GM23338 (cell line): ENCODE data around the gene SFI1. TPM values are rescaled to one million over a fixed set of nuclear protein-coding genes. Genes with fewer than 3 reads are reported as not detected.

ENCODE experiments used
- ATAC-seq: fragments of 200-7000 bp; cut with Tn5 transposase; 3 replicates; pipeline ENCODE4 v1.9.1; 2020
- DNase-seq: peaks from one replicate; pipeline ENCODE4 v3.0.0-alpha.2; 2015; ENCODE audit warnings: low spot score
- H2AFZ ChIP-seq: fragments of 200-600 bp; sonication (generic); 2 replicates; pipeline ENCODE4 v1.8.0; 2016; ENCODE audit warnings: antibody characterized with exemption, mild to moderate bottlenecking, moderate library complexity
- H3F3A ChIP-seq: fragments of 200-600 bp; sonication (generic); replicated peaks from 2 replicates; pipeline ENCODE4 v1.8.0; 2017; ENCODE audit warnings: antibody characterized with exemption, mixed run types, low read depth
- H3K27ac ChIP-seq: fragments of 200-600 bp; sonication (generic); 2 replicates; pipeline ENCODE4 v1.6.1; 2016; ENCODE audit warnings: low read depth
- H3K27me3 ChIP-seq: fragments of 200-600 bp; sonication (generic); 2 replicates; pipeline ENCODE4 v1.8.0; 2016; ENCODE audit warnings: mild to moderate bottlenecking, mixed run types, moderate library complexity; ENCODE audit not compliant: insufficient read depth
- H3K36me3 ChIP-seq: fragments of 200-600 bp; sonication (generic); 2 replicates; pipeline ENCODE4 v1.8.0; 2016; ENCODE audit warnings: mild to moderate bottlenecking; ENCODE audit not compliant: insufficient read depth
- H3K4me1 ChIP-seq: fragments of 200-600 bp; sonication (generic); 2 replicates; pipeline ENCODE4 v1.8.0; 2016; ENCODE audit warnings: mild to moderate bottlenecking, moderate library complexity; ENCODE audit not compliant: insufficient read depth
- H3K4me2 ChIP-seq: fragments of 200-600 bp; sonication (generic); 2 replicates; pipeline ENCODE4 v1.7.1; 2017; ENCODE audit warnings: mixed run types
- H3K4me3 ChIP-seq: fragments of 200-600 bp; sonication (generic); 2 replicates; pipeline ENCODE4 v1.6.1; 2016; ENCODE audit warnings: mixed run types
- H3K79me2 ChIP-seq: fragments of 200-600 bp; sonication (generic); replicated peaks from 2 replicates; pipeline ENCODE4 v1.8.0; 2017; ENCODE audit warnings: mild to moderate bottlenecking; ENCODE audit not compliant: insufficient read depth
- H3K9me2 ChIP-seq: fragments of 200-600 bp; sonication (generic); 2 replicates; pipeline ENCODE4 v1.8.0; 2017; ENCODE audit not compliant: insufficient read depth
- H4K20me1 ChIP-seq: fragments of 200-600 bp; sonication (generic); replicated peaks from 2 replicates; pipeline ENCODE4 v1.8.0; 2017; ENCODE audit warnings: mild to moderate bottlenecking; ENCODE audit not compliant: insufficient read depth
- H3K27ac Mint-ChIP-seq: 2 replicates; pipeline ENCODE4 v1.8.0; 2020; ENCODE audit warnings: inconsistent platforms, mild to moderate bottlenecking, moderate library complexity, mixed read lengths
- H3K27me3 Mint-ChIP-seq: 3 replicates; pipeline ENCODE4 v1.8.0; 2022; ENCODE audit warnings: low read depth, mild to moderate bottlenecking, moderate library complexity, mixed read lengths, inconsistent platforms; ENCODE audit not compliant: insufficient read depth, poor library complexity
- H3K36me3 Mint-ChIP-seq: 3 replicates; pipeline ENCODE4 v1.8.0; 2021; ENCODE audit warnings: low read depth, mild to moderate bottlenecking, inconsistent platforms, moderate library complexity, mixed read lengths
- H3K4me1 Mint-ChIP-seq: 3 replicates; pipeline ENCODE4 v1.8.0; 2020; ENCODE audit warnings: mild to moderate bottlenecking, inconsistent platforms, mixed read lengths
- H3K4me3 Mint-ChIP-seq: 3 replicates; pipeline ENCODE4 v1.8.0; 2021; ENCODE audit warnings: moderate library complexity, mild to moderate bottlenecking, inconsistent platforms, mixed read lengths
- H3K9me3 Mint-ChIP-seq: 3 replicates; pipeline ENCODE4 v1.8.0; 2020; ENCODE audit warnings: moderate library complexity, mild to moderate bottlenecking, inconsistent platforms, mixed read lengths
- CTCF ChIP-seq, 2 experiments: fragments of 200-600 bp in 1 of 2; sonication (generic) in 1 of 2; conservative IDR thresholded peaks; 2 replicates each; pipeline versions ENCODE4 v1.5.1 to v1.6.1; 2016 to 2017; ENCODE audit warnings: antibody characterized with exemption in 2 of 2, low read depth in 2 of 2, mild to moderate bottlenecking in 2 of 2, moderate library complexity in 1 of 2
- EZH2 ChIP-seq: fragments of 200-600 bp; sonication (generic); IDR thresholded peaks from one replicate; pipeline ENCODE4 v1.8.0; 2017; ENCODE audit warnings: antibody characterized with exemption, mild to moderate bottlenecking, low read depth; ENCODE audit not compliant: unreplicated experiment
- REST ChIP-seq: IDR thresholded peaks from one replicate; pipeline ENCODE4 v1.6.1; 2018; ENCODE audit warnings: antibody characterized with exemption; ENCODE audit not compliant: unreplicated experiment
- STAT1 ChIP-seq: IDR thresholded peaks from one replicate; pipeline ENCODE4 v1.6.1; 2016; ENCODE audit warnings: antibody characterized with exemption; ENCODE audit not compliant: unreplicated experiment
- ZNF114 ChIP-seq: fragments of 250-450 bp; sonication (Bioruptor Pico); IDR thresholded peaks from 2 replicates; pipeline ENCODE4 v1.5.0; 2020; ENCODE audit warnings: mild to moderate bottlenecking, moderate library complexity
- ZNF462 ChIP-seq: fragments of 250-450 bp; sonication (Bioruptor Pico); IDR thresholded peaks from 2 replicates; pipeline ENCODE4 v1.5.0; 2020; ENCODE audit warnings: mild to moderate bottlenecking, moderate library complexity
- polyA plus RNA-seq: library from polyadenylated mRNA; unstranded; fragments of >200 nt; fragmentation: Nextera tagmentation; extraction: Ambion mirVana; gene quantifications from 2 replicates; pipeline ENCODE4 v1.2.1, GENCODE V29; 2016
- total RNA-seq: library from RNA; depleted of rRNA; stranded (reverse); fragments of >200 nt; shearing (Covaris generic); gene quantifications from 2 replicates; pipeline ENCODE4 v1.2.3, GENCODE V29; 2014

The SFI1 gene
- total and polyA plus RNA-seq, 2 experiments from 2014 or later = 16.7 to 25.6 TPM

GRCh38 chr22:31448382-31448781 is 48.0 kb upstream of the SFI1 start:
- no peaks in the 10 kb centered on the region for H3K4me1 ChIP-seq
- Mint-ChIP-seq H3K36me3 (peaks cover 15% of the 10 kb centered on the region), H3K9me3 (no peaks in the 10 kb centered on the region), H3K27me3 (no peaks in the 10 kb centered on the region), H3K4me3 (no peak overlapping the region), H3K27ac (no peak overlapping the region), H3K4me1 (no peaks in the 10 kb centered on the region)
- H3K4me2 ChIP-seq = no peak overlapping the region
- H3F3A ChIP-seq = peaks cover 3% of the 10 kb centered on the region; the same call in 1 of the 2 replicates
- no peak overlapping the region for H3K27ac ChIP-seq
- H3K36me3 ChIP-seq = no peaks in the 10 kb centered on the region
- no peak overlapping the region for H3K4me3 ChIP-seq
- H3K79me2 ChIP-seq = no peaks in the 10 kb centered on the region
- DNase-seq (no peak), ATAC-seq (no peak)
- TF ChIP-seq ZNF114 (CRISPR knock-in tag) (no peak), REST (no peak), ZNF462 (CRISPR knock-in tag) (no peak), EZH2 (no peak), CTCF (conservative IDR thresholded peaks at IDR 0.05; ENCODE audit: low read depth in 2 of 2) (no peak), STAT1 (no peak)
- no peaks in the 10 kb centered on the region for H3K9me2 ChIP-seq
- H4K20me1 ChIP-seq = 0 out of 2 replicates have a peak, but pooled peaks cover 7% of the 10 kb centered on the region
- no peak overlapping the region for H2AFZ ChIP-seq
- H3K27me3 ChIP-seq = no peaks in the 10 kb centered on the region
